ENCODE results near the gene MROH2A.

The MROH2A gene

GRCh38 chr2:233817361-233817911 lies 39.3 kb downstream of the MROH2A start:
- no peak overlapping the region for H3K27ac ChIP-seq

GRCh38 chr2:233817995-233818638 lies 40.0 kb downstream of the MROH2A start:
- no peak overlapping the region for H3K4me3 ChIP-seq
- H3K27ac ChIP-seq: no peak overlapping the region

More at GRCh38 chr2:233817361-233817911, 39.3 kb downstream of the MROH2A start:
- no peak overlapping the region for H3K4me3 ChIP-seq

- H3K27ac ChIP-seq: no peak overlapping the region
Measured at GRCh38 chr2:233818639-233819621, 40.8 kb downstream of the MROH2A start.

GRCh38 chr2:233819884-233820773 lies 42.0 kb downstream of the MROH2A start:
- H3K4me3 ChIP-seq: no peak overlapping the region
- H3K27ac ChIP-seq: no peak overlapping the region

More at GRCh38 chr2:233818639-233819621, 40.8 kb downstream of the MROH2A start:
- H3K4me3 ChIP-seq: no peak overlapping the region

- Histone ChIP-seq H3K4me3 (no peak overlapping the region), H3K27ac (no peak overlapping the region)
Measured at GRCh38 chr2:233820774-233821105, 42.6 kb downstream of the MROH2A start.

GRCh38 chr2:233821196-233821595 lies 43.1 kb downstream of the MROH2A start:
- Histone ChIP-seq H3K4me3 (no peak overlapping the region), H3K27ac (no peak overlapping the region)

- H3K27ac ChIP-seq: no peak overlapping the region
- H3K4me3 ChIP-seq: no peak overlapping the region
Measured at GRCh38 chr2:233821709-233822100, 43.6 kb downstream of the MROH2A start.

- Histone ChIP-seq H3K4me3 (no peak overlapping the region), H3K27ac (no peak overlapping the region)
Measured at GRCh38 chr2:233822101-233822771, 44.1 kb downstream of the MROH2A start.

GRCh38 chr2:233822781-233823730 lies 44.9 kb downstream of the MROH2A start:
- Histone ChIP-seq H3K27ac (no peak overlapping the region), H3K4me3 (no peak overlapping the region)

GRCh38 chr2:233823731-233824121 lies 45.6 kb downstream of the MROH2A start:
- Histone ChIP-seq H3K27ac (no peak overlapping the region), H3K4me3 (no peak overlapping the region)

GRCh38 chr2:233824373-233824772 lies 46.2 kb downstream of the MROH2A start:
- no peak overlapping the region for H3K4me3 ChIP-seq
- H3K27ac ChIP-seq: no peak overlapping the region

GRCh38 chr2:233828546-233829192 lies 50.5 kb downstream of the MROH2A start:
- Histone ChIP-seq H3K4me3 (no peak overlapping the region), H3K27ac (no peak overlapping the region)

GRCh38 chr2:233829193-233830110 lies 51.3 kb downstream of the MROH2A start:
- Histone ChIP-seq H3K27ac (no peak overlapping the region), H3K4me3 (no peak overlapping the region)

GRCh38 chr2:233830111-233830802 lies 52.1 kb downstream of the MROH2A start:
- Histone ChIP-seq H3K27ac (no peak overlapping the region), H3K4me3 (no peak overlapping the region)

- H3K4me3 ChIP-seq: no peak overlapping the region
- H3K27ac ChIP-seq: no peak overlapping the region
Measured at GRCh38 chr2:233831011-233831721, 53.0 kb downstream of the MROH2A start.

All from skin epidermis (tissue), 12 donors.